ENCODE measurements around the gene ZNF92. TPM values are rescaled to one million over a fixed set of nuclear protein-coding genes. Genes with fewer than 3 reads are reported as not detected.

Gene ZNF92
- total RNA-seq, 4 donors from 2014 or later: 12.2 to 16.4 (median 14.6) TPM

- no peaks in the 10 kb centered on the region for H3K4me1 ChIP-seq
- no peak overlapping the region for H3K4me3 ChIP-seq (replicated peaks in 1 of 3)
- H3K36me3 ChIP-seq: no peaks in the 10 kb centered on the region
- DNase-seq: no peak
- H3K27me3 ChIP-seq: no peaks in the 10 kb centered on the region
- no peaks in the 10 kb centered on the region for H3K9me3 ChIP-seq
- intact Hi-C loops (cut with DNase I): no loop called here
- H3K27ac ChIP-seq: no peak overlapping the region
- TF ChIP-seq POLR2A (IDR thresholded peaks at IDR 0.05) (no peak), CTCF (IDR thresholded peaks at IDR 0.05) (no peak)
These were observed 62.5 kb downstream of the ZNF92 start for GRCh38 chr7:65436163-65436562.

DNA sequence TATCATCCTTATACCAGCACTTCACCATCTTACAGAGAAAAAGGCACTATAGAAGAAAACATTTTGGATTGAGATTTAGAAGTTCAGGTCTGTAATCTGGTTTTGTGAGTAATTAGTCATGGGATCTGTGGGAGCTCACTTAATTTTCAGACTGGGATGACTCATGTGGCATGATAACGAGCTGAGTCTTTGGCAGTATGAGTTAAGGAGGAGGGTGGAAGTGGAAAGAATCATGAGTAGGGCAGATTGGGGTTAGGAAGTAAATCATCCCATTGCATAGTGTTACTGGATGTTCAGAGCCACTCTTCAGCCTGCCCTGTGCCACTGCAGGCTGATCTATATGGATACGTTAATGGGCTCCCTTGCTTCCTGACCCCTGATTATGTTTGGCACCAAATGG is 64.9 kb downstream of the ZNF92 start:
- Histone ChIP-seq H3K9me3 (no peaks in the 10 kb centered on the region), H3K4me1 (no peaks in the 10 kb centered on the region), H3K4me3 (replicated peaks in 1 of 3) (no peak overlapping the region), H3K27me3 (no peaks in the 10 kb centered on the region), H3K27ac (no peak overlapping the region), H3K36me3 (no peaks in the 10 kb centered on the region)
- TF ChIP-seq POLR2A (IDR thresholded peaks at IDR 0.05): no peak
- no peak for TF ChIP-seq CTCF (IDR thresholded peaks at IDR 0.05)
- DNase-seq: no peak
- WGBS, 2 donors: 65 to 66% methylated on average over 2 of the region's 2 CpGs
- intact Hi-C loops (cut with DNase I): no loop called here

GRCh38 chr7:65441010-65441409 is 67.4 kb downstream of the ZNF92 start:
- Histone ChIP-seq H3K27me3 (no peaks in the 10 kb centered on the region), H3K9me3 (no peaks in the 10 kb centered on the region), H3K27ac (no peak overlapping the region), H3K4me1 (no peaks in the 10 kb centered on the region), H3K4me3 (replicated peaks in 1 of 3) (no peak overlapping the region), H3K36me3 (no peaks in the 10 kb centered on the region)
- TF ChIP-seq POLR2A (IDR thresholded peaks at IDR 0.05): no peak
- no peak for TF ChIP-seq CTCF (IDR thresholded peaks at IDR 0.05)
- DNase-seq: no peak
- intact Hi-C loops (cut with DNase I): no loop called here

DNA sequence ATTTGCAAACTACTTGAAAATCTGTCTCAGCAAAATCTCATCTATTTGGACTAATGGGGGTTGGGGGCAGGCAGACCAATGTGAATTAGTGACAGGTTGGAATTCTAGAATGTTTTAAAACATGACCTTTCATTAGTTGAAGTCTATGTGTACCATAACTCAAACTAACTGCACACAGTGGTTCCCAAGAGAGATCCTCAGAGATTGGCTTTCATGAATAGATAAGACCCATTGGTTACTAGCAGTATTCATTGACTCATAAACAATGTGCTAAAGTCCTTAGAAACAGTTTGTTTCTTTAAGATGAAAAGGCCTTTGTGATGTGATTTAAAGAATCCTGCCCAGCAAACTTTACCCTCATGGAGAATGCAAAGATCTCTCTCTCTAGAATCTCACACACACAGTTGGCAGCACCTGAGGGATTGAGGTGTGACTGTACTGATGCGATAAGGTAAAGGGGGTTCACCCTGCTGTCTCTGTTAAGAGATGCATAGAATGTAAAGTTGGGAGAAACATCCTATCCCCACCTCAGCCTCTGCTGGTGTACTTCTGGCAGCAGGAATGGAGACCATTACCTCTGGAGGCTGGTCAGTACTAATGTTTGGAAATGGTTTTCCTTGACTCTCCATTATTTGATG is 70.7 kb downstream of the ZNF92 start:
- Histone ChIP-seq H3K9me3 (no peaks in the 10 kb centered on the region), H3K4me1 (no peaks in the 10 kb centered on the region), H3K27ac (no peak overlapping the region), H3K36me3 (no peaks in the 10 kb centered on the region), H3K27me3 (no peaks in the 10 kb centered on the region), H3K4me3 (replicated peaks in 1 of 3) (no peak overlapping the region)
- DNase-seq: no peak
- intact Hi-C loops (cut with DNase I): no loop called here
- WGBS, 2 donors: 95 to 100% methylated on average over 1 of the region's 1 CpG
- TF ChIP-seq POLR2A (IDR thresholded peaks at IDR 0.05): no peak
- TF ChIP-seq CTCF (IDR thresholded peaks at IDR 0.05): no peak

GRCh38 chr7:65444899-65445823 is 71.5 kb downstream of the ZNF92 start:
- WGBS, 2 donors: 42 to 51% methylated on average over 4 of the region's 4 CpGs
- intact Hi-C loops (cut with DNase I): no loop called here
- Histone ChIP-seq H3K4me1 (no peaks in the 10 kb centered on the region), H3K27ac (no peak overlapping the region), H3K4me3 (replicated peaks in 1 of 3) (no peak overlapping the region), H3K27me3 (no peaks in the 10 kb centered on the region), H3K9me3 (no peaks in the 10 kb centered on the region), H3K36me3 (no peaks in the 10 kb centered on the region)
- no peak for DNase-seq
- TF ChIP-seq CTCF (IDR thresholded peaks at IDR 0.05) (no peak), POLR2A (IDR thresholded peaks at IDR 0.05) (no peak)
